ENCODE measurements around the gene USP48. TPM values are rescaled to one million over a fixed set of nuclear protein-coding genes. Genes with fewer than 3 reads are reported as not detected.

USP48 gene
- total and polyA plus RNA-seq, 10 donors, result 17.5 to 105 (median 82.4) TPM

GRCh38 chr1:21640653-21641052 lies 142.3 kb downstream of the USP48 start:
- Histone ChIP-seq H3K4me3 (no peak overlapping the region), H3K9me3 (no peaks in the 10 kb centered on the region), H3K27me3 (replicated peaks in 1 of 7) (peaks cover 0 to 38% (median 0%) of the 10 kb centered on the region in 7 donors), H3K27ac (no peak overlapping the region), H3K4me1 (no peaks in the 10 kb centered on the region), H3K36me3 (no peaks in the 10 kb centered on the region)
- no peak for TF ChIP-seq CTCF (IDR thresholded peaks at IDR 0.05 in 8 of 11, conservative IDR thresholded peaks at IDR 0.05 in 3 of 11)
- TF ChIP-seq POLR2AphosphoS5 (IDR thresholded peaks at IDR 0.05), result no peak
- TF ChIP-seq POLR2A (IDR thresholded peaks at IDR 0.05), result no peak
- WGBS, 5 donors, result 82 to 94% (median 90%) methylated on average over 6 of the region's 6 CpGs
- intact Hi-C loops (cut with DNase I; ENCODE audit: low total_unique reads), result no loop called here
- DNase-seq, result no peak

- WGBS, 5 donors, result 62 to 78% (median 74%) methylated on average over 24 of the region's 24 CpGs
- H3K27ac ChIP-seq, result no peak overlapping the region
- intact Hi-C loops (cut with DNase I; ENCODE audit: low total_unique reads), result no loop called here
- peaks cover 0 to 35% (median 0%) of the 10 kb centered on the region in 7 donors for H3K27me3 ChIP-seq (replicated peaks in 1 of 7)
- no peaks in the 10 kb centered on the region for H3K9me3 ChIP-seq
- TF ChIP-seq POLR2AphosphoS5 (IDR thresholded peaks at IDR 0.05) (no peak), POLR2A (IDR thresholded peaks at IDR 0.05) (no peak), CTCF (IDR thresholded peaks at IDR 0.05 in 8 of 11, conservative IDR thresholded peaks at IDR 0.05 in 3 of 11) (no peak)
- no peaks in the 10 kb centered on the region for H3K36me3 ChIP-seq
- no peaks in the 10 kb centered on the region for H3K4me1 ChIP-seq
- H3K4me3 ChIP-seq, result no peak overlapping the region
- DNase-seq, result no peak
These were observed 143.3 kb downstream of the USP48 start for GRCh38 chr1:21639594-21640041.

GRCh38 chr1:21638531-21639341 lies 144.2 kb downstream of the USP48 start:
- H3K9me3 ChIP-seq, result no peaks in the 10 kb centered on the region
- WGBS, 5 donors, result 20 to 24% (median 21%) methylated on average over 7 to 10 of the region's 10 CpGs
- no peaks in the 10 kb centered on the region for H3K36me3 ChIP-seq
- no peaks in the 10 kb centered on the region for H3K4me1 ChIP-seq
- DNase-seq, result no peak
- H3K4me3 ChIP-seq, result no peak overlapping the region
- H3K27me3 ChIP-seq (replicated peaks in 1 of 7), result peaks cover 0 to 35% (median 0%) of the 10 kb centered on the region in 7 donors
- intact Hi-C loops (cut with DNase I; ENCODE audit: low total_unique reads), result no loop called here
- no peak for TF ChIP-seq CTCF (IDR thresholded peaks at IDR 0.05 in 8 of 11, conservative IDR thresholded peaks at IDR 0.05 in 3 of 11)
- no peak for TF ChIP-seq POLR2AphosphoS5 (IDR thresholded peaks at IDR 0.05)
- TF ChIP-seq POLR2A (IDR thresholded peaks at IDR 0.05), result no peak
- H3K27ac ChIP-seq, result no peak overlapping the region

- intact Hi-C loops (cut with DNase I; ENCODE audit: low total_unique reads), result no loop called here
- Histone ChIP-seq H3K4me1 (no peaks in the 10 kb centered on the region), H3K9me3 (no peaks in the 10 kb centered on the region), H3K27ac (no peak overlapping the region), H3K36me3 (no peaks in the 10 kb centered on the region), H3K27me3 (replicated peaks in 1 of 7) (peaks cover 0 to 40% (median 0%) of the 10 kb centered on the region in 7 donors), H3K4me3 (no peak overlapping the region)
- no peak for TF ChIP-seq CTCF (IDR thresholded peaks at IDR 0.05 in 8 of 11, conservative IDR thresholded peaks at IDR 0.05 in 3 of 11)
- TF ChIP-seq POLR2AphosphoS5 (IDR thresholded peaks at IDR 0.05), result no peak
- no peak for TF ChIP-seq POLR2A (IDR thresholded peaks at IDR 0.05)
- 92 to 97% (median 93%) methylated on average over 6 of the region's 6 CpGs for WGBS, 5 donors
- DNase-seq, result no peak
These were observed 145.4 kb downstream of the USP48 start for GRCh38 chr1:21637514-21637913.

Data from spleen (tissue), 11 donors.